Stimulated activated CD4-positive, alpha-beta T cell treated with anti-CD3 and anti-CD28 coated beads, Interleukin-2, amount 100 ng/mL, for 4 hours (primary cell): ENCODE results near the gene ST3GAL3.

Experiments used
- DNase-seq: peaks from one replicate; pipeline ENCODE4 v3.0.0-alpha.2; 2020; ENCODE audit warnings: low read depth

Gene ST3GAL3

DNA sequence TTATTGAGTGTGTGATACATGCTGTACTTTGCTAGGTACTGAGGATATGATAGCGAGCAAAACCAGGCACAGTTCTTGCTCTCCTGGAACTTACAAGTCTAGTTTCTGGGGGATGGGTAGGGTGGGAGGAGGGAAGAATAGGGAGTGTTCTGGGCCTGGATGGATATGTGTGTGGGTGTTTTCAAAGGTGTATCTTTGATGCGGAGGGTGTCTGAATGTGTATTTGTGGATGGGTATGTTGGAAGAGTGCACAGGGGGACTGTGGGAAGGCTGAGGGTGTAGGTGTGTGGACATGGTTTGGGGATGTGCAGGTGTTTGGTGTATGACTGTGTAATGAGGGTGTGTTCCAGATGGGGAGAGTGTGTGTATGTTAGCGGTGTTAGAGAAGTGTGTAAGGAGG is 258.0 kb downstream of the ST3GAL3 start:
- no peak for DNase-seq

DNA sequence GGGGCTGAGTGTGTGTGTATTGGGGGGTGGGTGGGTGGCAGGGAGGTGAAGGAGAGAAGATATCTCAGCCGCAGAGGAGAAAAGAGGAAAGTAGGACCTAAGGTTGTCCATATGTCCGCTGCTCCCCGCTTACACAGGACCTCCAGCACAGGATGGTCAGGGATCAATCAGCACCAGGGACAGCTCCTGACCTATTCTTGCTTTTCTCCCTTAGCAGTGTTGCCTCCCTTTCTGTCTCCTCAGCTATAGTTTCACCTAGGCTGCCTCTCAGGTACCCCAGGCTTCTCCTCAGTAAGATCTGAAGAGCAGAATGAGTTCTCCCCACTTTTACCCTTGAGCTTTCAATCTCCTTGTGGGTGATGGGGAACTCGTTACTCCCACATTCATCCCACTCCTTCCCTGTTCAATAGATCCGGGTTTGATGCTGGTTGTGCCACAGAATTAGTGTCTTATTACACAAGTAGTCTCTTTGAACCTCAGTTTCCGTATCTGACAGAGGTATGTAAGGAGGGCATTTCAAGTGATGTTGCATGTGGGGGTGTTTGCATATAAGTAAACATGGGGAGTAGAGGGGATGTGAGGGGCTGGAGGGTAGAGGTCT is 261.1 kb downstream of the ST3GAL3 start:
- DNase-seq, result no peak

DNA sequence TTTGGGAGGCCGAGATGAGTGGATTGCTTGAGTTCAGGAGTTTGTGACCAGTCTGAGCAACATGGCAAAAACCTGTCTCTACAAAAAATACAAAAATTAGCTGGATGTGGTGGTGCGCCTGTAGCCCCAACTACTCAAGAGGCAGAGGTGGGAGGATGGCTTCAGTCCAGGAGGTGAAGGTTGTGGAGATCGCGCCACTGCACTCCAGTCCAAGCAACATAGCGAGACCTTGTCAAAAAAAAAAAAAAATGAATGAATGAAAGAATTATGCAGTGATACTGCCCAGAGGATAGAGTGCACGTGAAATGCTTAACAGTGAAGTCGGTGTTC is 262.0 kb downstream of the ST3GAL3 start:
- no peak for DNase-seq

DNA sequence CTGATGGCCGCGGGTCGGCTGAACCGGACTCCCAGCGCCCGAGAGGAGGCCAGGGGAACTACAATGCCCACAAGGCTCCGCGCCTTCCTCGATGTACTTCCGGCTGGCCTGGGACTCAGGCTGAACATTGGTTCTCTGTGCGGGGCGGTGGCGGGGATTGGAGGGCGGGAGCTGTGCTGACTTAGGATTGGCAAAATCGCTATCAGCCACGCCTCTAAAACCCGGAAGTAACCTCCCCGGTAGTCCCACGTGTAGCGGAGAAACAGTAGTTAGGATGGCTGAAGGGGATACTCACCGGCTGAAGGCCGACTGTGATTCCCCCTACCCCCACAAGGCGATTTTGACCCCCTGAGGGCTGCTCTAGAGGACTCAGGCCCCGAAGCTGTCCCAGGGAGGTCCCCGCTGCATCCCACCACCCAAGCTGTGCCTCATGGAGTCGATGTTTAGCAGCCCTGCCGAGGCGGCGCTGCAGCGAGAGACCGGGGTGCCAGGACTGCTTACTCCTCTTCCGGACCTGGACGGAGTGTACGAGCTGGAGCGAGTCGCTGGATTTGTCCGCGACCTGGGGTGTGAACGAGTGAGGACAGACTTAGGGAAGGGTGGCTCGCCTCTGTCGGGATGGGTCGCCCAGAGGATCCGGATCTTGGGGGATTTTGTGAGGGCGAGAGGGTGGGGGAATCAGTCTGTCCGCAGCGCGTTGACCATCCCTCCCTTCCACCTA is 262.6 kb downstream of the ST3GAL3 start, which contains the start of gene DPH2:
Gene DPH2 (plus strand): TSS at position 265 of the 721 bp plus-strand sequence. CDS start 166 bp downstream, at position 431.
- peak; percentile 96 for DNase-seq

DNA sequence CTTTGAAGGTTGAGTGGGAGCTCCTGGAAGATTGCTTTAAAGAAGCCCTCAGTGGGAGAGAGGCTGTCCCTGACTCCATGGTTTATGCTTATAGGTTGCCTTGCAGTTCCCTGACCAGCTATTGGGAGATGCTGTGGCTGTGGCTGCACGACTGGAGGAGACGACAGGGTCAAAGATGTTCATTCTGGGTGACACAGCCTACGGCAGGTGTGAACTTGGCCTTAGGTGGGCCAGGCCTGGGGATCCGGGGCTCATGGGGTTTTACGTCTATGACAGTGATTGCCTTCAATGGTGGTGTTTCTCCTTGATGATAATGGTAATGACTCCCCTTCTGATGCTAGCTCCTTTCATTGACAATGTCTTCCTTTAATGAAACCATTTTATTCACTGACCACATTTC is 263.2 kb downstream of the ST3GAL3 start:
- no peak for DNase-seq

DNA sequence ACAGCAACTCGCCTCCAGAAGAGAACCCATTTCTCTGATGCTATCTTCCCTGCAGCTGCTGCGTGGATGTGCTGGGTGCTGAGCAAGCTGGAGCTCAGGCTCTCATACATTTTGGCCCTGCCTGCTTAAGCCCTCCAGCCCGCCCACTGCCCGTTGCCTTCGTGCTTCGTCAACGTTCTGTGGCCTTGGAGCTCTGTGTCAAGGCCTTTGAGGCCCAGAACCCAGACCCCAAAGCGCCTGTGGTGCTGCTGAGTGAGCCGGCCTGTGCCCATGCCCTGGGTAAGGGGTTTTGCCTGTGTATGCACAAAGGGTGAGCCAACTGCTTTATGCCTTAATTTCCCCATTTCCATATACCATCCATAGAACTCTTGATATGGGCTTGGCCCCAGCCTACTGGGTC is 263.6 kb downstream of the ST3GAL3 start:
- no peak for DNase-seq

DNA sequence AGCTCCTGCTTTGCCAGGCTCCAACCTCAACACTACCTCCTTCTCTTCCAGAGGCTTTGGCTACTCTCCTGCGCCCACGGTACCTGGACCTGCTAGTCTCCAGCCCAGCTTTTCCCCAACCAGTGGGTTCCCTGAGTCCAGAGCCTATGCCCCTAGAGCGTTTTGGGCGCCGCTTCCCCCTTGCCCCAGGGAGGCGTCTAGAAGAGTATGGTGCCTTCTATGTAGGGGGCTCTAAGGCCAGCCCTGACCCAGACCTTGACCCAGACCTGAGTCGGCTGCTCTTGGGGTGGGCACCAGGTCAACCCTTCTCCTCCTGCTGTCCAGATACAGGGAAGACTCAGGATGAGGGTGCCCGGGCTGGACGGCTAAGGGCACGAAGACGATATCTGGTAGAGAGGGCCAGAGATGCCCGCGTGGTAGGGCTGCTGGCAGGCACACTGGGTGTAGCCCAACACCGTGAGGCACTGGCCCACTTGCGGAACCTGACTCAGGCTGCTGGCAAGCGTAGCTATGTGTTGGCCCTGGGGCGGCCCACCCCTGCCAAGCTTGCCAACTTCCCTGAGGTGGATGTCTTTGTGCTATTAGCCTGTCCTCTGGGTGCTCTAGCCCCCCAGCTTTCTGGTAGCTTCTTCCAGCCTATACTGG is 264.1 kb downstream of the ST3GAL3 start:
- no peak for DNase-seq

DNA sequence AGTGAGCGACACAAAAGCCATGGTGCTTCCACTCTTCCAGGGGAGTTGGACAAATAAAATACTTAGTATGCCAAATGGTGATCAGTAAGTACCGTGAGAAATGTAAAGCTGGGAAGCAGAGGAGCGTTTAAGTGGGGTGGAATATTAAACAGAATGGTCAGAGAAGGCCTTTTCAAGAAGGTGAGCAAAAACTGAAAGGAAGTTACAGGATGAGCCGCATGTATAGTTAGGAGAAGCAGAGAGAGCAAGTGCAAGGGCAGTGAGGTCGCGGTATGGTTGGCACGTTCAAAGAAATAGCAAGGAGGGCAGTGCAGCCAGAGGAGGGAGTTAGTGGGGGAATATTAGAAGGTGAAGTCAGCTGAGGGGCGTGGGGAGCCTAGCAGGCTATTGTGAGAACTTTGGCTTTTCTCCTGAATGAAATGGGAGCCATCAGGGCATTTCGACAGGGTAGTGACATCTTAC is 266.7 kb downstream of the ST3GAL3 start:
- DNase-seq, result no peak

DNA sequence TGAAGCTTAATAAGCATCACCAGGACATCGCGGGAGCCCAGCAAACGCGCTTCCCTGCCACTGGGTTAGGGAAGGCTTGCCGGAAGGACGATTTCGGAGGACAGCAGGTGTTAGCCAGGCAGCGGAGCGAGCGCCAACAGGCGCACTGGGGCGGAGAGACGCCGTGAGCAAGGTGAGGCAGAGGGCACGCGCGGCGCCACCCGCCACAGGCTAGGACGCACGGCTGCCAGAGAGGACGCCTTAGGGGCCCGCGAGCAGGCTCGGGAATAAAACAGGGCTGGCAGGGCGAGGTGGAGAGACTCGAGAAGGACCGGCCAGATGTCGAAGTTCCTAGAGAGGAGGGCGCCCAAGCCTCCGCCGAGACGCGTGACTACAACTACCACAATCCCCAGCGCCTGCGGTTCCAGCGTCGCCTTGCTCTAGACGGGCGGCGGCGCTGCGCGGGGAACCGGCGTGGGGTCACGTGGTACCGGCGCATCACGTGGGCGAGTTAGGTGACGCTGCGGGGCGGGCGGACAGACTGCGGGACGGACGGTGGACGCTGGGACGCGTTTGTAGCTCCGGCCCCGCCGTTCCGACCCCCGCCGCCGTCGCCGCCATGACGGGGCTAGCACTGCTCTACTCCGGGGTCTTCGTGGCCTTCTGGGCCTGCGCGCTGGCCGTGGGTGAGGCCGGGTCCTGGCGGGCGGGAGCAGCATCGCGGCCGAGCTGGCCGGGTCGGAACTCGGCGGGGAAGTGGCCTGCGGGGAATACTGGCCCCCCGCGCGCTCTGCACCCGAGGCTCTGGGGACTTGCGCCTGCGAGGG is 267.3 kb downstream of the ST3GAL3 start, which contains the start of gene ATP6V0B:
Gene ATP6V0B (plus strand): TSS at position 518 of the 806 bp plus-strand sequence. CDS start 81 bp downstream, at position 599.
- DNase-seq, result peak; percentile 92

DNA sequence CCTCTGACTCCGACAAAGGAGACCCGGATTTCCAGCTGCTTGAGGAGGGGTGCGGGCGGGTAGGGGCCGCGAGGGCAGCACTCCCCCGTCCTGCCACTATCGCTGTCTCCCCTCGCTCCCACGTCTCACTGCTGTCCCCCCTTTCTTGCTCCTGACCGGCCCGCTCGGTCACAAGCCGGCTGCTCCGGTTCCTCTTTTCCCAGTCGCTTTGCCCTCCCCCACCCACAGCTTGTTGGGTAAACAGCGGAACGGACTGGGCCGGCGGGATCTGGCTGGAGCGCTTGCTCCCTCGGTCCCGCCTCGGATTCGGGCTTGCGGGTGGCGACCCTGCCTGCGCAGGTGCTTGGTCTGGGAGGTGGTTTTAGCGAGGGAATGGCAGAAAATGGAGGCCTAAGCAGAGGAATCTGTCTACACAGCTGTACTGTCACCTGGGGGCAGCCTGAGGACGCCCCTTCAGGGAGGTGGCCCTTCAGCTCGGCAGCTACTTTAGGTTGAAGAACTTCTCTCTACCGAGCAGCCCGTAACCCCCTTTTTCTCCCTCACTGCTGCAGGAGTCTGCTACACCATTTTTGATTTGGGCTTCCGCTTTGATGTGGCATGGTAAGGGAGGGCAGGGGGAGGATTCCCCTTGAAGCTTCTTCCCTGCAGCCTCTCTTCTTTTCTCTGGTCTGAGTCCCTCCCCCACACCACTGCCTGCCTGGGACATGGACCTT is 268.1 kb downstream of the ST3GAL3 start:
- no peak for DNase-seq

DNA sequence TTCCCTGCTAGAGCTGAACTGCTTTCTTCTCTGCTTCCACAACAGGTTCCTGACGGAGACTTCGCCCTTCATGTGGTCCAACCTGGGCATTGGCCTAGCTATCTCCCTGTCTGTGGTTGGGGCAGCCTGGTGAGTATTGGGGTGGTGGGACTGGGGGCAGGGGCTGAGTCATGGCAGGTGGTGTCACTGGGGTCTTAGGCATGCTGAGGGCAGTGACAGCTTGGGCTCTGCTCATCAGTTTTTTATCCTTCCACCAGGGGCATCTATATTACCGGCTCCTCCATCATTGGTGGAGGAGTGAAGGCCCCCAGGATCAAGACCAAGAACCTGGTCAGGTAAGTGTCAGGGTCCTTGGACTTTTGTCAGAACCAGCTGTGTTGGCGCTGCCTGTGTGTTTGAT is 268.7 kb downstream of the ST3GAL3 start:
- DNase-seq, result no peak

DNA sequence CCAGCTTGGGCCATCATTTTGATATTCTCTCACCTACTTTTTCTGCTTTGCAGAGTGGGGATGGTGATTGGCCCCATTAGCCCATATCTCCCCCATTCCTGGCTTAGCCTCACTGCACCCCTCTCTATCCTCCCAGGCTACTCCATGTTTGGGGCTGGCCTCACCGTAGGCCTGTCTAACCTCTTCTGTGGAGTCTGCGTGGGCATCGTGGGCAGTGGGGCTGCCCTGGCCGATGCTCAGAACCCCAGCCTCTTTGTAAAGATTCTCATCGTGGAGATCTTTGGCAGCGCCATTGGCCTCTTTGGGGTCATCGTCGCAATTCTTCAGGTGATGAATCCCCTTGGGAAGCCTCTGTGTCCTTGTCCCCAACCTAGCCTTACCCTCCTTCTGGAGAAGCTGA is 269.6 kb downstream of the ST3GAL3 start:
- no peak for DNase-seq

DNA sequence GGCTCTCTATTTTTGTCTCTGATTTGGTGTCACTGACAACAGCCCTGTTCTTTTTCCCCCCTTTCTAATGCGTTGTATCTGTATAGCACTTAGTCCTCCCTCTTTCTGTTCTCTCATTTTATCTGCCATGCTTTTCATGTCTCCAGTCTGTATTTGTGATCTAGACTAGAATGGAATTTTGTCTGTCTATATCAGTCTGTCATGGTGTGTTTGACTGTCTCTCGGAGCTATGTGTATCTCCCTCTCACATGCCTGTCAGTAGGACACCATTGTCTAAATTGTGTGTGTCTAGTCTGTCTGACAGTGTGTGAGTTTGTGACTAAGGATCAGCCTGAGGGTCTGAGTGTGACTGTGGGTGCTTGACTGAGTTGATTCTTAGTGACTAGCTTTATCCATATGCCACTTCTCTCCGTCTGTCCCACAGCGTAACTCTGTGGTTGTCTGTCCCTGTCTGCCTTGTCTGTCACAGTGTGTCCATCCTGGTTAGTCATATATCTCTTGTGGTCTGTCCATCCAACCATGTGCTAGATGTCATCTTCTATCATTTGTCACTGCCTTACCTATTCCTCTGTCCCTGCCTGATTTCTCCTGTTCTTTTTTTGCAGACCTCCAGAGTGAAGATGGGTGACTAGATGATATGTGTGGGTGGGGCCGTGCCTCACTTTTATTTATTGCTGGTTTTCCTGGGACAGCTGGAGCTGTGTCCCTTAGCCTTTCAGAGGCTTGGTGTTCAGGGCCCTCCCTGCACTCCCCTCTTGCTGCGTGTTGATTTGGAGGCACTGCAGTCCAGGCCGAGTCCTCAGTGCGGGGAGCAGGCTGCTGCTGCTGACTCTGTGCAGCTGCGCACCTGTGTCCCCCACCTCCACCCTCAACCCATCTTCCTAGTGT is 270.3 kb downstream of the ST3GAL3 start:
- no peak for DNase-seq

DNA sequence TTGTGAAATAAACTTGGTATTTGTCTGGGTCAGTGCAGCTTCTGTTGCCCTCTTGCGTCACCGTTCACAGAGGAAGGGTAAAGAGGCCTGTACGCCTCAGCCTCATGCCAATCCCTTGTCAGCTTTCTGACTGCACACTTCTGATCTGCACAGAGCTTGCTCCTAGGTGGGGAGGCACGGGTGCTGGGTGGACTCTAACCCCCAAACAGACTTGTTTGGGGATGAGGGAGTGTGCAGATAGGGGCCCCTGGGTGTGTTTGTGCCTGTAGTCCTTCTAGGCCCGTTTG is 270.9 kb downstream of the ST3GAL3 start:
- no peak for DNase-seq

DNA sequence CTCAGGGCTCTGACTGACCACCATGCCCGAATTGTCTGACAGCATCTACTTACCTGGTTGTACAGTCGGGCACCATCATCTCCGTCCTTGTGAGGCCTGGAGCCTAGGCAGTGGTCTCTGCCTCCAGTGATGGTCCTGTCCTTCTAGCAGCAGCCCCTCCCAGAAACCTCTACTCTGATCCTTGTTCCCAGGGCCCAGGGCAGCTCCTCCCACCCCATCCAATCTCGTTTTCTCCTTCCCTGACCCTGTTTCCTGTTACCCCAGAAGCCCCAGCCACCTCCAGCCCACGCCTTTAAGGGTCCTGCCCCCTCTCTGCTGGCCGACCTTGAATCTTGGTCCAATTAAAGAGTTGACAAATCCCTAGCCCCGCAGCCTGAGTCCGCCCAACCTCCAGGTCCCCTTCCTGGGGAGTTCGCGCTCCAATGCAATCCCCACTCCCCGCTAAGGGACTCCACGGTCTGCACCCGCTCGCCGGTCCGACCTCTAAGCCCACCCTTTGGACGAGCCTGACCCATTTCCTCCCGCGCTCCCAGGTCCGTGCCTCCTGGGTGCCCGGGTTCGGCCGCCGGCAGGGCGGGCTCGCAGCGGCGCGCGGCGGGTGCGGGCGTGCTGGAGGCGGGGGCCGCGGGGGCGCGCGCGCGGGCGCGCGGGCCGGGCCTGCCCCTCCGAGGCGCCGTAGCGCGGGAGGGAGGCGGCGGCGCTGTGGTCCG is 271.4 kb downstream of the ST3GAL3 start, which contains the start of gene B4GALT2:
Gene B4GALT2 (plus strand): TSS at position 660 of the 710 bp plus-strand sequence. CDS start 1,951 bp downstream, outside the sequence.
- no peak for DNase-seq

DNA sequence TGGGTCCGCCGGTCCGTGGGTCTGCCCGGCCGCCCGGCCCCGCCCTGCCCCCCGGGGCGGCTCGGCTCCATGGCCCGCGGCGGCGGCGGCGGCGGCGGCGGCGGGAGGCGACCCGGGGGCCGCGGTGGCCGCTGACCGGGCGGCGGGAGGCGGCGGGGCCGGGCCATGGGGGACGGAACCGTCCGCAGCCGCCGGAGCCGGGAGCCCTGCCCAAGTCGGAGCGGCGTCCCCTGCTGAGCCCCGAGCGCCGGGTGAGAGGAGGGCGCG is 271.9 kb downstream of the ST3GAL3 start:
- no peak for DNase-seq

DNA sequence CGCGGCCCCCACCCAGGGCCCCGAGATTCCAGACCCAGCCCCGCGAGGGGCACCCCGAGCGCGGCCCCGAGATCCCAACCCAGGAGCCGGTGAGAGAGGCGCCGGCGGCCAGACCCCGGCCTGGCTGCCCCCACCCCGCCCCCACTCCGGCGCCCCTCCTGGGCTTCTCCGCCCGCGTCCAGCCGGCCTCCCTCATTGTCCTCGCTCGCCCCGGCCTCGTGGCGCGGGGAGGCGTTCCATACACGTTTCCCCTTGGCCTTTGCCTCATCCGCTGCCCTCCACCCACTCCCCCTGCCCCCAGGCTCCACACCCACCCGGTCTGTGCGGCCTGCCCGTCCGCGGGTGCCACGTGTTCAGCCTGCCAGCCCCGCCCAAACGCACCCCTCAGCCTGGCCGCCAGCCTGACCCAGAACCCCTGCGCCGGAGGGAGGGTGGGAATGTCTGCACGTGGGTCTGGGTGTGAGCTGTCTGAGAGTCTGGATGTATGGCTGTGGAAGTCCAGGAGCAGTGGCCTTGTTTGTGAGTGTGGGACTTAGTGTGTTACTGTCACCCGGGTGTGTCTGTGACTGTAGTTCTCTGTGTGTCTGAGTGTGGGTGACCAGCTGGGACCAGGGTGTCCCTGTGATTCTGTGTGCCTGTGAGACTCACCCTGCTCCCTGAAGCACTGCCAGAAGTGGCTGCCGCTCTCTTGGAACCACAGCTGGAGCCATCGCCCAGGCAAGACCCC is 272.4 kb downstream of the ST3GAL3 start:
- no peak for DNase-seq

DNA sequence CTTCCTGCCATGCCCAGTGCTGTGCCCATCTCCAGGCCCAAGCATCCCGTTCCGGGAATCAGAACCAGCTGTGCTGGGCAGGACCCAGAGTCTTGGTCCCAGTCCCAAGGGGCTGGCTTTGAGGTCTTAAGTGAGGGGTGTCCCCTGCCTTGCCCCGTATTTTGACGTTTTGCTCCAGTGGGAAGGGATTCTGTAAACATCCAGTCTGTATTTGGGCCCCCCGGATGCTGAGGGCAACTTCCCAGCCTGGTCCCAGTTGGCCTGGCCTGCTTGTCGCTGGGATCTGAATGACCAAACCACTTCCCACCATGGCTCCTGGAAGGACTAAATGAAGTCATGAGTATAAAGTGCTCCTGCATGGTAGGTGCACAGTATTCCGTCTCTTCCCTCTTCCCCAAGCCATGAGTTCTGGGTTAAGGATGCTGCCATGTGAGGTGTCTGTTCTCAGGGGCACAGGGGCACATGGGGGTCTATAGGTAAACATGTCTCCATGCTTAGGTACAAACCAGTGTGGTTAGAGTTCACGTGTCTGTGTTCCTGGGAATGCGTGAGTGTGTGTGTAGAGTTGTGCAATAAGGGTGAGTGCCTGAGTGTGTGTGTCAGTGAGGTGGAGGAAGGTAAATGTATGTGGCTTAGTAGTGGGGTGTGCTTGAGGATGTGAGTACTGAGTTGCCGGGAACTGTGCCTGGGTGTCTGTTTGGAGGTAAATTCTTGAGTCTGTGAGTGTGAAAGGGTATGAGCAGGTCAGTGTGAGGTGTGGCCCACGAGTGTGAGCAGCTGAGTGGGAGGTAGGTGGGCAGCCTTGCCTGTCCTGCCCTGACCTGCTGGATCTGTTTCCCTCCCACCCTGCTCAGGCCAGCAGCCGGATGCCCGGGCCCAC is 273.2 kb downstream of the ST3GAL3 start:
- DNase-seq, result no peak
